DND-41 (cell line): ENCODE results near the gene FAM168A.
A peak's percentile ranks its signal among the peaks of the same experiment; 100 is the strongest.

Experiments
- ATAC-seq: fragments of 200-7000 bp; cut with Tn5 transposase; 3 replicates; pipeline ENCODE4 v1.9.1; 2021; ENCODE audit warnings: low read depth; ENCODE audit not compliant: insufficient read depth
- DNase-seq: peaks from one replicate; pipeline ENCODE4 v3.0.0-alpha.2; 2020
- H2AFZ ChIP-seq: 2 replicates; pipeline ENCODE4 v1.6.0; 2012; ENCODE audit warnings: low read depth, low read length
- H3K27ac ChIP-seq: 2 replicates; pipeline ENCODE4 v1.5.1; 2012; ENCODE audit warnings: low read length, inconsistent platforms
- H3K27me3 ChIP-seq: fragments of 200-600 bp; sonication (generic); 2 replicates; pipeline ENCODE4 v1.6.0; 2012; ENCODE audit warnings: low read length, mild to moderate bottlenecking, inconsistent platforms; ENCODE audit not compliant: insufficient read depth, poor library complexity
- H3K36me3 ChIP-seq: 2 replicates; pipeline ENCODE4 v1.5.1; 2012; ENCODE audit warnings: low read length, inconsistent platforms; ENCODE audit not compliant: insufficient read depth
- H3K4me1 ChIP-seq: 2 replicates; pipeline ENCODE4 v1.5.1; 2012; ENCODE audit warnings: mild to moderate bottlenecking, low read length; ENCODE audit not compliant: insufficient read depth
- H3K4me2 ChIP-seq: 2 replicates; pipeline ENCODE4 v1.6.0; 2012; ENCODE audit warnings: mild to moderate bottlenecking, moderate library complexity, low read length, inconsistent platforms; ENCODE audit not compliant: insufficient read depth
- H3K4me3 ChIP-seq, 2 experiments: fragments of 200-600 bp in 1 of 2; shearing (Covaris generic) in 1 of 2; 2 replicates each; pipeline ENCODE4 v1.5.1; 2012 to 2016; ENCODE audit warnings: inconsistent platforms in 2 of 2, low read length in 2 of 2, mild to moderate bottlenecking in 2 of 2, low read depth in 1 of 2, moderate library complexity in 1 of 2
- H3K79me2 ChIP-seq: 2 replicates; pipeline ENCODE4 v1.6.0; 2012; ENCODE audit warnings: low read length, inconsistent platforms; ENCODE audit not compliant: insufficient read depth
- H3K9ac ChIP-seq: 2 replicates; pipeline ENCODE4 v1.6.0; 2012; ENCODE audit warnings: low read depth, mild to moderate bottlenecking, inconsistent platforms, low read length, moderate library complexity
- H3K9me3 ChIP-seq: 2 replicates; pipeline ENCODE4 v1.5.1; 2012; ENCODE audit warnings: low read length, moderate library complexity, mild to moderate bottlenecking, inconsistent platforms; ENCODE audit not compliant: insufficient read depth, severe bottlenecking
- H4K20me1 ChIP-seq: 2 replicates; pipeline ENCODE4 v1.6.0; 2012; ENCODE audit warnings: low read length; ENCODE audit not compliant: insufficient read depth
- EZH2 ChIP-seq: IDR thresholded peaks from 3 replicates; pipeline ENCODE4 v1.6.1; 2012; ENCODE audit warnings: borderline replicate concordance, low read depth, mild to moderate bottlenecking, moderate library complexity, low read length, inconsistent platforms; ENCODE audit not compliant: severe bottlenecking
- TF ChIP-seq, protein P1 (sequence below): IDR thresholded peaks from 2 replicates; pipeline ENCODE4 v1.5.1; 2012; ENCODE audit warnings: borderline replicate concordance, low read length, moderate library complexity, mild to moderate bottlenecking; ENCODE audit not compliant: poor library complexity, severe bottlenecking; ENCODE audit errors: extremely low read depth

Gene FAM168A

DNA sequence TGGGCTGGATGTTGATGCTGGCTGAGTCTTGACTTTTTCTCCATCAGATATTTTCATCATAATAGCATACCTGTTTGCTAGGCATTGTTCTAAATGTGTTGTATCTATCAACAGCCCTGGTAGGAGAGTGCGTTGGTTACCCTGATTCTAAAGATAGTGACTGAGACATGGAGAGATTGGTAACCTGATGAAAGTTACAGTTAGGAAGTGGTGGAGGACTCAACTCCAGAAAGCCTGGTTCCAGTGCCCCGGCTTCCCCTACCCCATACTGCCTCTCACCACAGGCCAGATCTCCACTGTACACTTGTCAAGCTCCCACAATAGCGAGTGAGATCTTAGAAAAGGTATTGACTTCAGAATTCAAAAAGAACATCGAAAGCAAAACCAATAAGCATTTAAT, 244.5 kb downstream of the FAM168A start:
- Histone ChIP-seq H3K4me2 (no peak overlapping the region), H3K27ac (no peak overlapping the region), H3K4me3 (no peak overlapping the region), H3K9me3 (no peaks in the 10 kb centered on the region), H3K9ac (no peak overlapping the region), H3K4me1 (peaks cover 2% of the 10 kb centered on the region; the same call in 1 of the 2 replicates), H3K36me3 (no peaks in the 10 kb centered on the region), H3K27me3 (no peaks in the 10 kb centered on the region), H2AFZ (no peak overlapping the region), H4K20me1 (no peaks in the 10 kb centered on the region), H3K79me2 (no peaks in the 10 kb centered on the region)
- peak; percentile 72 for ATAC-seq
- DNase-seq: peak; percentile 29
- TF ChIP-seq, protein P1, sequence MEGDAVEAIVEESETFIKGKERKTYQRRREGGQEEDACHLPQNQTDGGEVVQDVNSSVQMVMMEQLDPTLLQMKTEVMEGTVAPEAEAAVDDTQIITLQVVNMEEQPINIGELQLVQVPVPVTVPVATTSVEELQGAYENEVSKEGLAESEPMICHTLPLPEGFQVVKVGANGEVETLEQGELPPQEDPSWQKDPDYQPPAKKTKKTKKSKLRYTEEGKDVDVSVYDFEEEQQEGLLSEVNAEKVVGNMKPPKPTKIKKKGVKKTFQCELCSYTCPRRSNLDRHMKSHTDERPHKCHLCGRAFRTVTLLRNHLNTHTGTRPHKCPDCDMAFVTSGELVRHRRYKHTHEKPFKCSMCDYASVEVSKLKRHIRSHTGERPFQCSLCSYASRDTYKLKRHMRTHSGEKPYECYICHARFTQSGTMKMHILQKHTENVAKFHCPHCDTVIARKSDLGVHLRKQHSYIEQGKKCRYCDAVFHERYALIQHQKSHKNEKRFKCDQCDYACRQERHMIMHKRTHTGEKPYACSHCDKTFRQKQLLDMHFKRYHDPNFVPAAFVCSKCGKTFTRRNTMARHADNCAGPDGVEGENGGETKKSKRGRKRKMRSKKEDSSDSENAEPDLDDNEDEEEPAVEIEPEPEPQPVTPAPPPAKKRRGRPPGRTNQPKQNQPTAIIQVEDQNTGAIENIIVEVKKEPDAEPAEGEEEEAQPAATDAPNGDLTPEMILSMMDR: no peak
- TF ChIP-seq EZH2: no peak

DNA sequence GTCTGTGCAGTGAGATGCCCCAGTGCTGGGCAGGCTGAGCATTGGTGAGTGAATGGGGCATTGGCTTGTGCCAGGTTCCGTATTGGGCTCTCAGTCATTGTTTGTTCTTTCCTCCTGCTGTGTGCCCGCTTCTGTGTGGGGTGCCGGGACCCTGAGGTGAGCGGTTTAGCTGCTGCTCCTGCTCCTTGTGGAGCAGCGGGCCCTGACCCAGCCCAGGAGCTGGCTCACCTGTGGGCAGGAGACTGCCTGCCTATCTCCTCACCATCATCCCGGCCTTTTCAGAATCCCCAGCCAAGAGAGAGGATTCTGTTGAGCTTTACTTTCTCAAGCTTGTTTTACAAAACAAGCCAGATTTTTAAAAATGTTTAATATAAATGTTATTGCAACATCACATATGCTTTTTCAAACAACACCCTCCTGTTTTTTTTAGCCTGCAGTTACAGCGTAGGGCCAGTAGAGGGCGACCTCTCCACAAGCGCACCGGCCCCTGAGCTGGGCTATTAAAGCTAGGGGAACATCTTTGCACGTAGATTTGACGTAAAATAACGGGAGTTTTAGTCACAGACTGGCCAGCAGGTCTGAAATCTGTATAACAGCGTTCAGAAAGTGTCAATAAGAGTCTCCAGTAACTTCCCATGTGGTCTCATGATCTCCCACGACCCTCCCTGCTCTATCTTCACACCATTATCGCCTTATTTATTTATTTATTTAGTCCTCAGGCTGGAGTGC, 246.8 kb downstream of the FAM168A start:
- Histone ChIP-seq H3K79me2 (no peaks in the 10 kb centered on the region), H2AFZ (0 out of 2 replicates have a peak overlapping the region, but pooled peaks have one; percentile 50), H3K9ac (no peak overlapping the region), H3K4me1 (peaks cover 2% of the 10 kb centered on the region; the same call in 1 of the 2 replicates), H3K9me3 (no peaks in the 10 kb centered on the region), H3K27ac (no peak overlapping the region), H3K4me2 (no peak overlapping the region), H3K4me3 (no peak overlapping the region), H3K36me3 (no peaks in the 10 kb centered on the region), H3K27me3 (no peaks in the 10 kb centered on the region), H4K20me1 (no peaks in the 10 kb centered on the region)
- TF ChIP-seq EZH2: no peak
- TF ChIP-seq, protein P1: peak; percentile 94
- DNase-seq (peak; percentile 68), ATAC-seq (peak; percentile 74)
